BLaER1 (cell line): Measurements from ENCODE around the gene CAPN6.

ENCODE experiments used
- H3K27ac ChIP-seq: shearing (Covaris generic); formaldehyde crosslinking; 2 replicates; pipeline ENCODE4 v1.8.1; 2022
- H3K27me3 ChIP-seq: shearing (Covaris generic); formaldehyde crosslinking; 2 replicates; pipeline ENCODE4 v1.8.1; 2022
- H3K36me3 ChIP-seq: shearing (Covaris generic); formaldehyde crosslinking; 2 replicates; pipeline ENCODE4 v1.8.1; 2022
- H3K4me1 ChIP-seq: shearing (Covaris generic); formaldehyde crosslinking; 2 replicates; pipeline ENCODE4 v1.8.1; 2022
- H3K4me2 ChIP-seq: shearing (Covaris generic); formaldehyde crosslinking; 2 replicates; pipeline ENCODE4 v1.8.1; 2022
- H3K4me3 ChIP-seq: shearing (Covaris generic); formaldehyde crosslinking; 2 replicates; pipeline ENCODE4 v1.8.1; 2022
- H3K9ac ChIP-seq: shearing (Covaris generic); formaldehyde crosslinking; 2 replicates; pipeline ENCODE4 v1.8.1; 2022
- H3K9me3 ChIP-seq: shearing (Covaris generic); formaldehyde crosslinking; 2 replicates; pipeline ENCODE4 v1.8.1; 2022
- H4K20me1 ChIP-seq: shearing (Covaris generic); formaldehyde crosslinking; 2 replicates; pipeline ENCODE4 v1.8.1; 2022
- Cebpa-rat ChIP-seq: shearing (Covaris generic); IDR thresholded peaks from 2 replicates; pipeline ENCODE4 v1.8.1; 2022

Gene CAPN6, protein sequence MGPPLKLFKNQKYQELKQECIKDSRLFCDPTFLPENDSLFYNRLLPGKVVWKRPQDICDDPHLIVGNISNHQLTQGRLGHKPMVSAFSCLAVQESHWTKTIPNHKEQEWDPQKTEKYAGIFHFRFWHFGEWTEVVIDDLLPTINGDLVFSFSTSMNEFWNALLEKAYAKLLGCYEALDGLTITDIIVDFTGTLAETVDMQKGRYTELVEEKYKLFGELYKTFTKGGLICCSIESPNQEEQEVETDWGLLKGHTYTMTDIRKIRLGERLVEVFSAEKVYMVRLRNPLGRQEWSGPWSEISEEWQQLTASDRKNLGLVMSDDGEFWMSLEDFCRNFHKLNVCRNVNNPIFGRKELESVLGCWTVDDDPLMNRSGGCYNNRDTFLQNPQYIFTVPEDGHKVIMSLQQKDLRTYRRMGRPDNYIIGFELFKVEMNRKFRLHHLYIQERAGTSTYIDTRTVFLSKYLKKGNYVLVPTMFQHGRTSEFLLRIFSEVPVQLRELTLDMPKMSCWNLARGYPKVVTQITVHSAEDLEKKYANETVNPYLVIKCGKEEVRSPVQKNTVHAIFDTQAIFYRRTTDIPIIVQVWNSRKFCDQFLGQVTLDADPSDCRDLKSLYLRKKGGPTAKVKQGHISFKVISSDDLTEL

DNA sequence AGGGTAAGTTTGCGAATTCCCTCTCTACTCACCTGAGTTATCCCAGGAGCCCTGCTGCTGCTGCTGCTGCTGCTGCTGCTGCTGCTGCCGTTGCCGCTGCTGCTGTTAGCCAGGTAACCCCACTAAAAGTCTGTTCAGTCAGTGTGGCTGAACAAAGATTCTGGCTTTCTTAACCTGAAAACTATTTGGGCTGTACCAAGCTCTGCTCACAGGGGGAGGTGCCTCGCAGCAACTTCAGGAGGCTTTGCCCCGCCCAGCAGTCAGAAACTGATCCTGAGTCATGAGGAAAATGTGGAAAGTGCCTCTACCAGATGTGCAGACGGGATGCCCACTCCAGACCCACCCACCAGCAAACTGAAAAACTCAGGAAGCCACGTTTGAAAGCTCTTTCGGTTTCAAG is at the start of gene CAPN6:
Gene CAPN6 (minus strand): TSS at position 145 of the 400 bp plus-strand sequence. CDS start 6,547 bp downstream, outside the sequence.
- H3K9ac ChIP-seq: no peak within 1 kb of the TSS
- H3K27me3 ChIP-seq: peaks cover 99% of the 10 kb centered on the region
- H3K4me1 ChIP-seq: no peaks in the 10 kb centered on the region
- no peak within 1 kb of the TSS for H3K27ac ChIP-seq
- TF ChIP-seq Cebpa-rat: no peak
- H3K4me2 ChIP-seq: no peak within 1 kb of the TSS
- H4K20me1 ChIP-seq: peaks cover 11% of the 10 kb centered on the region; the same call in 1 of the 2 replicates
- H3K4me3 ChIP-seq: no peak within 1 kb of the TSS
- no peaks in the 10 kb centered on the region for H3K36me3 ChIP-seq
- no peaks in the 10 kb centered on the region for H3K9me3 ChIP-seq

DNA sequence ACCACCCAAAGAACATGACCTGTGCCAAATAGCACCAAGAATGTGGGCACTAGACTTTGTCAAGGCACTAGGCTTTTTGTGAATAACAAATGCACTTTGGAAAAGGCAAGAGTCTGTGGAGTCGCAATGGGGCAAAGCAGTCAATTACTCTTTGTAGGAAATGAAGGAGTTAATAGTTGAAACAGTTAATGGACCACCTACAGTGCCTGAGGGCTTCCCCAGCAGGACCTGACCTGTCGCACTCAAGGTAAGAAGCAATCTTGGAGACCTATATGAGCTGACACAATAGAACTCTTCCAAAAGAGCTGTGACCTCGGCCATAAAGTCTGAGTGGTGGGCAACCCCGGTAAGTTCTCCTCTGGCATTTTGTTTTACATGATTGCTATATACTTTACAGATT is 49.2 kb upstream of the CAPN6 start:
- peaks cover 44% of the 10 kb centered on the region for H3K27me3 ChIP-seq

DNA sequence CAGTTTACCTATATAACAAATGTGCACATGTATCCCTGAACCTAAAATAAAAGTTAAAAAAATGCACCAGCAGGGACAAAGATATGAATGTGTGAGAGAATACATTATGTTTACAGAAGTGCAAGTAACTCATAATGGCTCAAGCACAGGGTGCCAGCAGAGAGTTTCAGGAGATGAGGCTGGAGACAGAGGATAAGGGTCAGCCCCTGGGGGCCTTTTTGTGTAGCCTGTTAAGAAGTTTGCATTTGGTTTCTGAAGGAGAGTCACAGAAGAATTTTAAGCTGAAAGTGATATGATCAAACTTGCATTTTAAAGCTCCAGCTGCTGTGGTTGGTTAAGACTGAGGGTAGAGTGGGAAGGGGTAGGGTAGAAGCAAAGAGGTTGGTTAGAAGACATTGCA is 48.6 kb upstream of the CAPN6 start:
- H3K4me1 ChIP-seq: no peaks in the 10 kb centered on the region
- no peak overlapping the region for H3K4me3 ChIP-seq
- H3K9ac ChIP-seq: no peak overlapping the region
- no peak for TF ChIP-seq Cebpa-rat
- H3K36me3 ChIP-seq: no peaks in the 10 kb centered on the region
- no peaks in the 10 kb centered on the region for H4K20me1 ChIP-seq
- H3K27me3 ChIP-seq: peaks cover 44% of the 10 kb centered on the region
- no peak overlapping the region for H3K27ac ChIP-seq
- H3K4me2 ChIP-seq: no peak overlapping the region
- H3K9me3 ChIP-seq: no peaks in the 10 kb centered on the region

More for the DNA sequence above, 49.2 kb upstream of the CAPN6 start:
- no peak for TF ChIP-seq Cebpa-rat
- Histone ChIP-seq H3K4me2 (no peak overlapping the region), H3K4me1 (no peaks in the 10 kb centered on the region), H3K27ac (no peak overlapping the region), H3K4me3 (no peak overlapping the region), H3K36me3 (no peaks in the 10 kb centered on the region), H3K9me3 (no peaks in the 10 kb centered on the region), H4K20me1 (no peaks in the 10 kb centered on the region), H3K9ac (no peak overlapping the region)

DNA sequence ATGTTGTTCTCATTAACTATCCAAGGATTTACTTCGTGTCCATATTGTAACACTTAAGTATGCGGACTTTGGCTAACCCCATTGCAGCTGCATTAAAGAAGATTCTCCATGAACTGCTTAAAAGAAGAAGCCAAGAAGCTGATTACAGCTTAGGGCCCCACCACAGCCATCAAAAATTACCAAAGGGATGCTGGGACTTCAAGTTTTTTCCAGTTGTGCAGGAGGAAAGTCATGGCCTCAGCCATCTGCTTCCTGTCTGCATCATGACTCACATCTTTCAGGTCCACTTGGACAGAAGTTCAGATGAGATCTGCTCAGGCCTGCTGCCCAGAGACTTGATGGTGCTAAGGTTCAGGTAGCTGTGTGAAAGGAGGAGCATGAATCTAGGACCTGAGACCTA is 38.8 kb upstream of the CAPN6 start:
- no peak for TF ChIP-seq Cebpa-rat
- Histone ChIP-seq H3K4me1 (no peaks in the 10 kb centered on the region), H3K9me3 (no peaks in the 10 kb centered on the region), H3K27ac (no peak overlapping the region), H3K27me3 (peaks cover 57% of the 10 kb centered on the region), H3K4me3 (no peak overlapping the region), H3K36me3 (no peaks in the 10 kb centered on the region), H3K9ac (no peak overlapping the region), H3K4me2 (no peak overlapping the region), H4K20me1 (no peaks in the 10 kb centered on the region)

DNA sequence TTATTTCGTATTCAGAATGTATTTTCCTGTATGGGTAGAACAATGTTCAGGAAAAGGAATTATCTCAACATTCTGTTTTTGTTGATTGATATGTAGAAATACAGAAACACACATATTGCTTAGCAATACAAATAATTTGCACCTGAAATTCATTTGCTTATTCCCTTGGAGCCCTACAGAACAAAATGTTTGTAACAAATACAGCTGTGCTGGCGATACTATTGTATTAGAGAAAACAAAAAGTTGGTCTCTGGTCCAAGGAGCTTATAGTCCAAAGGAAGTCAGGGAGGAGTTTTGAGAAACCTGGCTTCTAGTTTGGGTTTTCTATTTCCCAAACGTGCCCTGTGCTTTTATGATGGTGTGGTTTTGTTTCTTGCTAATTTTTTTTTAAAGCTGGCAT is 37.8 kb upstream of the CAPN6 start:
- Histone ChIP-seq H3K36me3 (no peaks in the 10 kb centered on the region), H3K4me2 (no peak overlapping the region)

DNA sequence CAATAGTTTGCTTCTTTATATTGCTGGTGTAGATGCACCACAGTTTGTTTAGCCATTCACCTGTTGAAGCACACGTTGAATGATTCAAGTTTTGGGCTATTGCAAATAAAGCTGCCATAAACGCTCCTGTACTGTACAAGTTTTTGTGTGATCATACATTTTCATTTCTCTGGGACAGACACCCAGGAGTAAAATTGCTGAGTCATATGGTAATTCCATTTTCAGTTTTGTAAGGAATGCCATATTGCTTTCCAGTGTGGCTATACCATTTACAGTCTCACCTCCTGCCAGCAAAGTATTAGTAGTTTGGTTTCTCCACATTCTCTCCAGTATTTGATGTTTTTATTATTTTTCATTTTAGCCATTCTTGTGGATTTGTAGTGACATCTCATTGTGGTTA is 32.0 kb upstream of the CAPN6 start:
- Histone ChIP-seq H3K4me3 (no peak overlapping the region), H4K20me1 (no peaks in the 10 kb centered on the region), H3K9ac (no peak overlapping the region), H3K4me1 (no peaks in the 10 kb centered on the region), H3K27ac (no peak overlapping the region), H3K27me3 (peaks cover 59% of the 10 kb centered on the region), H3K36me3 (no peaks in the 10 kb centered on the region), H3K9me3 (no peaks in the 10 kb centered on the region), H3K4me2 (no peak overlapping the region)
- no peak for TF ChIP-seq Cebpa-rat

More for the DNA sequence above, 37.8 kb upstream of the CAPN6 start:
- no peaks in the 10 kb centered on the region for H3K4me1 ChIP-seq
- no peak overlapping the region for H3K4me3 ChIP-seq
- no peak overlapping the region for H3K9ac ChIP-seq
- H3K27me3 ChIP-seq: peaks cover 61% of the 10 kb centered on the region
- no peak overlapping the region for H3K27ac ChIP-seq
- TF ChIP-seq Cebpa-rat: no peak
- no peaks in the 10 kb centered on the region for H4K20me1 ChIP-seq
- no peaks in the 10 kb centered on the region for H3K9me3 ChIP-seq

DNA sequence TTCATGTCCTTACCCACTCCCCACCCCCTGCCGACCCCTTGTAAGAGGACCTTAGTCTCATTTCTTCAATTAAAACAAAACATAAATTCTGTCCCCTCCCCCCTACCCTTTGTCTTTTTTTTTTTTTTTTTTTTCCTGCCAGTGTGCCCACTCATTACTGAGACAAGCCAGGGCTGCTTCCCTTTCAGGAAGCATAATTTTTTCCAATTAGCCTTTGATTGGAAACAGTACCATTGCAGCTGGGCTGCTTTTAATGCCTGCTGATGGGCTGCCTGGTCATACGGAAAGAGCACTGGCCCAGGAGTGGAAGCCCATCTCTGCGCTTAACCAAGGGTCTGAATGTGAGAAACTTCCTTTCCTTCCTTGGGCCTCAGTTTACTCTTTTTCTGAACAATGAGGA is 18.6 kb upstream of the CAPN6 start:
- Histone ChIP-seq H3K27me3 (peaks cover 85% of the 10 kb centered on the region), H3K36me3 (no peaks in the 10 kb centered on the region), H3K9ac (no peak overlapping the region), H3K9me3 (no peaks in the 10 kb centered on the region), H4K20me1 (peaks cover 8% of the 10 kb centered on the region; the same call in 1 of the 2 replicates), H3K4me3 (no peak overlapping the region), H3K27ac (no peak overlapping the region), H3K4me2 (no peak overlapping the region), H3K4me1 (no peaks in the 10 kb centered on the region)
- no peak for TF ChIP-seq Cebpa-rat

DNA sequence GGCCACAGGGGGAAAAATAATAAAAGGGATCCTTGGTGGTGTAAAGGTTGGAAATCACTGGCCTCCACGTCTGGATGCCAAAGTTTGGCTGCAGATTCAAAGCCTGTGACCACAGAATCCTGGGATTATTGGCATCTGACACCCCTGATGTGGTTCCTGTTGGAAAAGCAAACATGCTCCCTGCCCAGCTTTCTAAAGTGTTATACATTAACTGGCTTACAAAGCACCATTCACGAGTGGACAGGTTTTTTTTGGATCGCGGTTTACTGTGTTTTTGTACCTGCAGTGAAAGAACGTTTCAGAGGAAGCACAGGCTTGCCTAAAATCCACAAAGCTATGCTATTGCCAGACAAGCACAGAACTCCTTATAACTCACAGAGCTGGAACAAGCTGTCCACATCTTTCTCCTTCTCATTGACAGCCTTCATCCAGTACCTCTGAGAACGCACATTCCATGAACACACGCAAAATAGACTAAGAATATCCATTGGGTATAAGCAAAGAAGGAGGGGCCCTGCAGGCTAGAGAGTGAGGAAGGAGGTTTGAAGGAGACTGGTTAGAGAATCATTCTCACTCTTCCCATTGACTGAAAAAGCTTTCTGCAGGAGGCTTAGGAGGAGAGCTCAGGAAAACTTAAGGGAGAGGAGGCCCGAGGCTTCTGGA is 14.5 kb upstream of the CAPN6 start:
- no peak for TF ChIP-seq Cebpa-rat
- Histone ChIP-seq H3K36me3 (no peaks in the 10 kb centered on the region), H3K27ac (no peak overlapping the region), H3K4me2 (no peak overlapping the region), H3K4me3 (no peak overlapping the region), H3K27me3 (peaks cover 86% of the 10 kb centered on the region), H3K9me3 (no peaks in the 10 kb centered on the region), H3K4me1 (no peaks in the 10 kb centered on the region), H4K20me1 (no peaks in the 10 kb centered on the region), H3K9ac (no peak overlapping the region)

DNA sequence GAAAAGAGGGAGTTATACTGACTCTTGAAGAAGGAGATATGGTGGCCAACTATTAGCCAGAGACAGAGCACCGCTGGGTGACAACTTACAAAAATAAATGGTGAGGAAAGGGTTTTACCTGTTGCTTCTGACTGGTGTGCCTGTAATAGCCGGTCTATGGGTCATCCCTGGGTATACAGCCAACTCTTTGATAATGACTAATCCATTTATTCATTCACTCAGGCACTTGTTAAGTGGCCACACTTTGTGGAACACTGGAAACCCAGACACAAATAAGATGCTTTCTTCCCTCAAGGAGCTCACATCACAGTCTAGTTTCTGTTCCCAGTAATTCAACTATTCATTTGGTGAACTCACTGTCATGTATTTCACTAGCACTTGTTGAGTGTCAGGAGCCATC is 13.2 kb upstream of the CAPN6 start:
- Histone ChIP-seq H3K27me3 (peaks cover 82% of the 10 kb centered on the region), H3K9me3 (no peaks in the 10 kb centered on the region), H3K9ac (no peak overlapping the region), H3K4me3 (no peak overlapping the region), H4K20me1 (no peaks in the 10 kb centered on the region; the same call in 1 of the 2 replicates), H3K36me3 (no peaks in the 10 kb centered on the region), H3K27ac (no peak overlapping the region), H3K4me1 (no peaks in the 10 kb centered on the region), H3K4me2 (no peak overlapping the region)
- TF ChIP-seq Cebpa-rat: no peak

DNA sequence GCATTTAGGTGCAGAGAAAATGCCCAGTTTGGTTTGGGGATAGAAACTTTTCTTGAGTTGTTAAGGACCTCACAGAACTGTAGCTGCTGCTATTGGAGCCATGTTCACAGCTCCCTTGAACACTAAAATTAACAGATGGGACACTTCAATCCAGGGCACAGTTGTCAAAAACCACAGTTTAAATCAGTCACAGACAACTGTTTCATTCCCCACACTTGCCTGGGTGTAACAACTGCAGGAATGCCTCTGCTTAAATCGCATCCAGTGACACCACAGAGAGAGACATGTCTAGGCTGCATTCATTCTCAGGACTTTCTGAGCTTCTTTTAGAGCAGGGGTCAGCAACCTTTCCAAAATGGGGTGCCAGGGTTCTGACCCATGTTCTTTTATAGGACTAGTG is 12.7 kb upstream of the CAPN6 start:
- Histone ChIP-seq H3K36me3 (no peaks in the 10 kb centered on the region), H3K9ac (no peak overlapping the region), H3K27ac (no peak overlapping the region), H4K20me1 (no peaks in the 10 kb centered on the region; the same call in 1 of the 2 replicates), H3K9me3 (no peaks in the 10 kb centered on the region), H3K4me1 (no peaks in the 10 kb centered on the region), H3K4me2 (no peak overlapping the region), H3K4me3 (no peak overlapping the region), H3K27me3 (peaks cover 82% of the 10 kb centered on the region)
- TF ChIP-seq Cebpa-rat: no peak
